Liver (tissue), 6 donors: Measurements from ENCODE around the gene TOP2A. TPM values are rescaled to one million over a fixed set of nuclear protein-coding genes. Genes with fewer than 3 reads are reported as not detected.

Source experiments
- GABPA ChIP-seq, 2 donors: IDR thresholded peaks in 1 of 2; conservative IDR thresholded peaks in 1 of 2; 2 replicates each; pipeline ENCODE4 v1.6.1; 2016; ENCODE audit warnings: antibody characterized with exemption in 2 of 2, mild to moderate bottlenecking in 1 of 2, moderate library complexity in 1 of 2
- HNF4G ChIP-seq: IDR thresholded peaks from 2 replicates; pipeline ENCODE4 v1.6.1; 2016; ENCODE audit warnings: antibody characterized with exemption
- SP1 ChIP-seq: IDR thresholded peaks from 2 replicates; pipeline ENCODE4 v1.6.1; 2018; ENCODE audit warnings: antibody characterized with exemption, mild to moderate bottlenecking
- polyA plus RNA-seq, 2 donors: library from polyadenylated mRNA; stranded (reverse) in 1 of 2; unstranded in 1 of 2; fragments of 200-250 nt in 1 of 2; fragments of >200 nt in 1 of 2; fragmentation: Nextera tagmentation in 1 of 2; extraction: Ambion mirVana in 1 of 2; gene quantifications; one replicate each; pipeline versions ENCODE4 v1.2.1 to v1.2.3, GENCODE V29; 2013 to 2015
- small RNA-seq: library from RNA; depleted of rRNA; stranded (forward); fragments of <200 nt; gene quantifications from one replicate; pipeline ENCODE3, GENCODE V24; 2014
- total RNA-seq, 2 donors: library from RNA; depleted of rRNA; stranded (reverse); fragments of >200 nt; gene quantifications; one replicate each; pipeline ENCODE4 v1.2.3, GENCODE V29; 2014
- TF ChIP-seq, protein P1 (sequence below): IDR thresholded peaks from 2 replicates; pipeline ENCODE4 v1.6.1; 2016; ENCODE audit warnings: antibody characterized with exemption, mild to moderate bottlenecking
- donor health status: healthy.
- donor health status: healthy.
- donor health status: healthy.

Gene TOP2A
- total and polyA plus RNA-seq, 4 donors: 0.08 to 102 (median 3.6) TPM

DNA sequence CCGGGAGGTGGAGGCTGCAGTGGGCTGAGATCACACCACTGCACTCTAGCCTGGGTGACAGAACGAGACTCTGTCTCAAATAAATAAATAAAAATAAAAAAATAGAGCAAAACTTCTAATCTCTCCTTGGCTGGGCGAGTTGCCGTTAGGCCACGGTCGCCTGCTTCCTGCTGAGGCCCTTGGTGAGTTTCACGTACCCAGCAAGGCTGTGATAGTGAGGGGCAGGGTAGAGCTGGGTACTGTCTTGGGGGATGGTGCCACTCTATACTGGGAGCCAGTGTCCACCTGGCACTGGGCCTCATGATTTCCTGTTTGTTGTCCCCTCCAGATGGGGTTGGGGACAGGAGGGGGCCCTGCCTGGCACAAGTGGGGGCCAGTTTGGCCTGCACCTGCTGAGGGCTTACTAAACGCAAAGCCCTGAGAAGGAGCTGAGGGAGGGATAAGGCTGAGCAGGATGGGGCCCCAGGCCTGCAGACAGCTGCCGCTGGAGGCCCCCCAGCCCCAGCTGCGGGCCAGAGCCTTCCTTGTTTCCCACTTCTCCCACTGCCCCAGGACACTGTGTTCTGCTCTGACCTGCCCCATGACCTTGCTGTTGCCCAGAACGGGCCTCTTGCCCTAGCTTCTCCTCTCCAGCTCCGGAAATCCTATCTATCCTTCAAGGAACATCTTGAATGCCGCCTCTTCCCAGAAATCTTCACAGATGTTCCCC, 78.6 kb downstream of the TOP2A start (continued):
- TF ChIP-seq, protein P1, sequence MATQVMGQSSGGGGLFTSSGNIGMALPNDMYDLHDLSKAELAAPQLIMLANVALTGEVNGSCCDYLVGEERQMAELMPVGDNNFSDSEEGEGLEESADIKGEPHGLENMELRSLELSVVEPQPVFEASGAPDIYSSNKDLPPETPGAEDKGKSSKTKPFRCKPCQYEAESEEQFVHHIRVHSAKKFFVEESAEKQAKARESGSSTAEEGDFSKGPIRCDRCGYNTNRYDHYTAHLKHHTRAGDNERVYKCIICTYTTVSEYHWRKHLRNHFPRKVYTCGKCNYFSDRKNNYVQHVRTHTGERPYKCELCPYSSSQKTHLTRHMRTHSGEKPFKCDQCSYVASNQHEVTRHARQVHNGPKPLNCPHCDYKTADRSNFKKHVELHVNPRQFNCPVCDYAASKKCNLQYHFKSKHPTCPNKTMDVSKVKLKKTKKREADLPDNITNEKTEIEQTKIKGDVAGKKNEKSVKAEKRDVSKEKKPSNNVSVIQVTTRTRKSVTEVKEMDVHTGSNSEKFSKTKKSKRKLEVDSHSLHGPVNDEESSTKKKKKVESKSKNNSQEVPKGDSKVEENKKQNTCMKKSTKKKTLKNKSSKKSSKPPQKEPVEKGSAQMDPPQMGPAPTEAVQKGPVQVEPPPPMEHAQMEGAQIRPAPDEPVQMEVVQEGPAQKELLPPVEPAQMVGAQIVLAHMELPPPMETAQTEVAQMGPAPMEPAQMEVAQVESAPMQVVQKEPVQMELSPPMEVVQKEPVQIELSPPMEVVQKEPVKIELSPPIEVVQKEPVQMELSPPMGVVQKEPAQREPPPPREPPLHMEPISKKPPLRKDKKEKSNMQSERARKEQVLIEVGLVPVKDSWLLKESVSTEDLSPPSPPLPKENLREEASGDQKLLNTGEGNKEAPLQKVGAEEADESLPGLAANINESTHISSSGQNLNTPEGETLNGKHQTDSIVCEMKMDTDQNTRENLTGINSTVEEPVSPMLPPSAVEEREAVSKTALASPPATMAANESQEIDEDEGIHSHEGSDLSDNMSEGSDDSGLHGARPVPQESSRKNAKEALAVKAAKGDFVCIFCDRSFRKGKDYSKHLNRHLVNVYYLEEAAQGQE: no peak
- no peak for TF ChIP-seq GABPA (IDR thresholded peaks at IDR 0.05 in 1 of 2, conservative IDR thresholded peaks at IDR 0.05 in 1 of 2)
- TF ChIP-seq SP1: peak; percentile 21
- TF ChIP-seq HNF4G: no peak

Small RNA genes lying within 50 kb of the gene (small RNA-seq; reads per million reads assigned to genes)
- gene RF00019: not detected
- not detected for gene RNA5SP441

Other genes starting within 250 kb of the TOP2A start
- 1 to 10 TPM; 1.9 to 3.2 TPM for gene RAPGEFL1, start 240.4 kb downstream of the TOP2A start, total RNA-seq
- under 1 TPM; 0.82 to 0.98 TPM for gene RAPGEFL1, start 240.4 kb downstream of the TOP2A start, polyA plus RNA-seq
- 1 to 10 TPM; 4.9 to 5.6 TPM for gene WIPF2, start 198.6 kb downstream of the TOP2A start, total RNA-seq
- gene WIPF2, start 198.6 kb downstream of the TOP2A start, polyA plus RNA-seq: 1 to 10 TPM; 4.4 to 5.6 TPM
- gene CDC6, start 130.0 kb downstream of the TOP2A start, total RNA-seq: 10 to 100 TPM in 1 of 2 donors, 1 to 10 TPM in 1; 2.3 to 16.5 TPM
- 1 to 10 TPM in 1 of 2 donors, under 1 TPM in 1; 0.54 to 2.6 TPM for gene CDC6, start 130.0 kb downstream of the TOP2A start, polyA plus RNA-seq
- gene RARA, start 108.7 kb downstream of the TOP2A start, total RNA-seq: 10 to 100 TPM in 1 of 2 donors, 1 to 10 TPM in 1; 8.7 to 12.9 TPM
- gene RARA, start 108.7 kb downstream of the TOP2A start, polyA plus RNA-seq: 10 to 100 TPM in 1 of 2 donors, 1 to 10 TPM in 1; 6.6 to 26.2 TPM
- gene GJD3, start 53.2 kb downstream of the TOP2A start, total RNA-seq: under 1 TPM; 0.47 to 0.59 TPM
- under 1 TPM in 1 of 2 donors, not detected in 1; 0.48 TPM for gene GJD3, start 53.2 kb downstream of the TOP2A start, polyA plus RNA-seq
- 100 to 1,000 TPM in 1 of 2 donors, 10 to 100 TPM in 1; 74.1 to 297 TPM for gene IGFBP4, start 25.6 kb upstream of the TOP2A start, total RNA-seq
- gene IGFBP4, start 25.6 kb upstream of the TOP2A start, polyA plus RNA-seq: 100 to 1,000 TPM; 179 to 649 TPM
- under 1 TPM in 1 of 2 donors, not detected in 1; 0.08 TPM for gene TNS4, start 83.7 kb upstream of the TOP2A start, total RNA-seq
- not detected for gene TNS4, start 83.7 kb upstream of the TOP2A start, polyA plus RNA-seq
- under 1 TPM; 0.08 to 0.89 TPM for gene CCR7, start 147.6 kb upstream of the TOP2A start, total RNA-seq
- under 1 TPM; 0.16 to 0.40 TPM for gene CCR7, start 147.6 kb upstream of the TOP2A start, polyA plus RNA-seq
- 10 to 100 TPM; 33.8 to 38.9 TPM for gene SMARCE1, start 229.9 kb upstream of the TOP2A start, total RNA-seq
- 10 to 100 TPM; 25.0 to 40.8 TPM for gene SMARCE1, start 229.9 kb upstream of the TOP2A start, polyA plus RNA-seq
- gene KRT222, start 247.3 kb upstream of the TOP2A start, total RNA-seq: 1 to 10 TPM; 2.7 to 5.6 TPM
- gene KRT222, start 247.3 kb upstream of the TOP2A start, polyA plus RNA-seq: 1 to 10 TPM; 1.9 to 3.1 TPM